Measurements from ENCODE around the gene DHX8. TPM values are rescaled to one million over a fixed set of nuclear protein-coding genes. Genes with fewer than 3 reads are reported as not detected.
A peak's percentile ranks its signal among the peaks of the same experiment; 100 is the strongest.

DHX8 gene
- total and polyA plus RNA-seq, 2 of the 4 experiments (the other 2 are of a cell fraction), result 21.8 to 50.0 TPM

DNA sequence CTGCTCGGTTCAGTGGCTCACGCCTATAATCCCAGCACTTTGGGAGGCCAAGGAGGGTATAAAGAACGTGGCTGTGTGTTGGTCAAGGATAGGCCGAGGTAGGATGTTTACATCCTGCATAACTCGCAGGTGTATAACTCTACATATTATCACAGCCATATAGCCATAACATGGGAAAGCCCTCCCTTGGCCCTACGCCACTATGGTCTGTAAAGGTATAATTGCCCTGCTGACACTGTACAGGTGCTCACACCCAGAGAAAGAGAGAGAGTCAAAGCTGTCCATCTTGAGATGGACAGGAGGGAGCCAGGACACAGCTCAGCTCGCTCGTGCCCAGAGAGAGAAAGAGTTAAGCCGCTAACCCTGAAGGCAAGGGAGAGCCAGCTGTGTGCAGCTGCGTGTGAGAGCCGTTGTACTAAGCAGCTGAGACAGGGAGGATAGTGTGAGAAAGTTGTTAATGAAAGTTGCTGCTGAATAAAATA, 30.4 kb upstream of the DHX8 start:
- Histone ChIP-seq H2BK120ac (ENCODE audit: low read depth, low read length) (no peak overlapping the region), H3K9me1 (ENCODE audit: insufficient read depth, low read length) (peaks cover 9% of the 10 kb centered on the region), H3K4me3 (ENCODE audit: insufficient read depth, low read depth, low read length) (no peak overlapping the region), H3K79me1 (ENCODE audit: low read depth in 1 of 2, low read length in 2 of 2) (no peaks in the 10 kb centered on the region), H4K5ac (ENCODE audit: low read depth, low read length) (no peak overlapping the region), H2AK5ac (ENCODE audit: low read depth, low read length) (no peak overlapping the region), H2AFZ (replicated peaks; ENCODE audit: low read length, poor library complexity) (peak overlapping the region; percentile 28), H4K8ac (ENCODE audit: low read depth in 2 of 2, low read length in 2 of 2) (no peak overlapping the region), H3K4me2 (ENCODE audit: low read depth, low read length) (no peak overlapping the region), H3K9ac (ENCODE audit: low read depth, low read length) (no peak overlapping the region), H3K36me3 (ENCODE audit: control insufficient read depth, insufficient read depth, low read length) (no peaks in the 10 kb centered on the region), H2AK9ac (replicated peaks; ENCODE audit: low read depth, low read length, poor library complexity) (no peak overlapping the region), H3K4ac (ENCODE audit: low read depth, low read length) (no peak overlapping the region), H3K18ac (ENCODE audit: low read depth, low read length) (no peak overlapping the region), H3K27ac (ENCODE audit: insufficient read depth, low read length) (no peak overlapping the region), H3K27me3 (ENCODE audit: control insufficient read depth, insufficient read depth, low read length) (no peaks in the 10 kb centered on the region; the same call in none of the 2 replicates), H3K14ac (replicated peaks; ENCODE audit: low read depth, low read length) (no peak overlapping the region), H3K9me3 (ENCODE audit: control insufficient read depth, insufficient read depth, low read length) (no peaks in the 10 kb centered on the region), H3K4me1 (ENCODE audit: control insufficient read depth, insufficient read depth, low read length) (peaks cover 12% of the 10 kb centered on the region), H4K20me1 (ENCODE audit: insufficient read depth, low read length) (no peaks in the 10 kb centered on the region), H3K23ac (ENCODE audit: low read depth, low read length) (no peak overlapping the region), H3K56ac (ENCODE audit: extremely low read depth, insufficient read depth, low read length) (no peak overlapping the region), H2BK5ac (ENCODE audit: low read depth, low read length, poor library complexity, severe bottlenecking) (no peak overlapping the region), H4K91ac (ENCODE audit: insufficient read depth, low read depth, low read length) (no peak overlapping the region), H2BK20ac (ENCODE audit: low read depth, low read length) (no peak overlapping the region), H2BK15ac (ENCODE audit: low read depth, low read length) (no peak overlapping the region)
- TF ChIP-seq CHD1 (IDR thresholded peaks at IDR 0.05; ENCODE audit: low read depth, low read length) (no peak), ELK1 (IDR thresholded peaks at IDR 0.05; ENCODE audit: borderline replicate concordance, low read depth, low read length) (no peak), SMC3 (IDR thresholded peaks at IDR 0.05; ENCODE audit: low read depth, low read length) (no peak), POLR2A (IDR thresholded peaks at IDR 0.05; ENCODE audit: low read depth, low read length) (no peak), CTCF (conservative IDR thresholded peaks at IDR 0.05; ENCODE audit: low read depth, low read length) (no peak), RCOR1 (IDR thresholded peaks at IDR 0.05; ENCODE audit: insufficient replicate concordance, low read length) (no peak), RAD21 (IDR thresholded peaks at IDR 0.05; ENCODE audit: low read length) (no peak), MAFK (IDR thresholded peaks at IDR 0.05; ENCODE audit: low read depth, low read length) (no peak), BHLHE40 (IDR thresholded peaks at IDR 0.05; ENCODE audit: low read depth, low read length) (no peak), MAZ (IDR thresholded peaks at IDR 0.05; ENCODE audit: borderline replicate concordance, low read depth, low read length) (no peak), RFX5 (IDR thresholded peaks at IDR 0.05; ENCODE audit: low read depth, low read length) (no peak), MXI1 (IDR thresholded peaks at IDR 0.05; ENCODE audit: borderline replicate concordance, low read depth, low read length) (no peak), FOS (IDR thresholded peaks at IDR 0.05; ENCODE audit: low read depth, low read length) (no peak), CEBPB (IDR thresholded peaks at IDR 0.05; ENCODE audit: low read depth, low read length) (no peak)
- TF ChIP-seq, protein P1, sequence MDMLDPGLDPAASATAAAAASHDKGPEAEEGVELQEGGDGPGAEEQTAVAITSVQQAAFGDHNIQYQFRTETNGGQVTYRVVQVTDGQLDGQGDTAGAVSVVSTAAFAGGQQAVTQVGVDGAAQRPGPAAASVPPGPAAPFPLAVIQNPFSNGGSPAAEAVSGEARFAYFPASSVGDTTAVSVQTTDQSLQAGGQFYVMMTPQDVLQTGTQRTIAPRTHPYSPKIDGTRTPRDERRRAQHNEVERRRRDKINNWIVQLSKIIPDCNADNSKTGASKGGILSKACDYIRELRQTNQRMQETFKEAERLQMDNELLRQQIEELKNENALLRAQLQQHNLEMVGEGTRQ (IDR thresholded peaks at IDR 0.05; ENCODE audit: low read depth, low read length), result no peak
- dilution Hi-C loops (cut with HindIII; ENCODE audit: low sequenced_read_pairs, unreplicated experiment) (no loop called here), in situ Hi-C loops (cut with MboI; ENCODE audit: low sequenced_read_pairs) (no loop called here), intact Hi-C loops (cut with micrococcal nuclease) (no loop called here)
- ChIA-PET POLR2A (ENCODE audit: unreplicated experiment) (interaction anchor here (1.0 kb wide), 1 partner anchor 86 kb away, joined by 3 read pairs; no protein-coding TSS in a partner anchor), CTCF (no interaction called here)
- DNase-seq, result no peak
- 18% methylated on average over 2 of the region's 11 CpGs; no CpG with 5 or more reads in 1 of the 2 experiments for WGBS, 2 experiments (ENCODE audit: extremely low coverage in 2 of 2, insufficient read length in 1 of 2)
- ATAC-seq (ENCODE audit: low read depth), result no peak
- BruUV-seq (replicated peaks), result no TSS peak
